ENCODE data around the gene LGR4.

GRCh38 chr11:27397624-27398399 lies 74.8 kb downstream of the LGR4 start:
- TF ChIP-seq POLR2A (IDR thresholded peaks at IDR 0.05) = no peak
- peak in 1 of 6 experiments; percentile 19 for TF ChIP-seq CTCF (IDR thresholded peaks at IDR 0.05)

Measured in Peyer's patch (tissue), 4 donors.